K562 (cell line): ENCODE data around the gene COBLL1. TPM values are rescaled to one million over a fixed set of nuclear protein-coding genes. Genes with fewer than 3 reads are reported as not detected.

Experiments used
- ATAC-seq: fragments of 200-7000 bp; cut with Tn5 transposase; 3 replicates; pipeline ENCODE4 v1.9.1; 2020; ENCODE audit warnings: moderate library complexity
- BruUV-seq: library from RNA; stranded (reverse); fragments of 400-500 nt; replicated peaks from 2 replicates; lab custom pipeline; 2021; lab: Mats Ljungman, UMichigan
- CTCF ChIA-PET: fragments of 300-600 bp; formaldehyde crosslinking; extraction: SDS; loops from one replicate; lab custom pipeline; 2021; ENCODE audit warnings: low intra/inter-chr PET ratio; lab: Yijun Ruan, JAX
- POLR2A ChIA-PET: fragments of 300-600, 350-650 bp; sonication (Branson Sonifier 250); formaldehyde crosslinking; extraction: SDS; loops from one replicate; lab custom pipeline; 2021; ENCODE audit warnings: antibody characterized with exemption, inconsistent platforms; lab: Yijun Ruan, JAX
- DNase-seq, 4 experiments: peaks; one replicate each; pipeline versions ENCODE4 v3.0.0 to v3.0.0-alpha.2; 2011 to 2018; ENCODE audit warnings: low spot score in 3 of 4, mixed read lengths in 3 of 4; ENCODE audit errors: extremely low read depth in 1 of 4
- FAIRE-seq: peaks from 2 replicates; lab custom pipeline; 2011; peaks lifted over from hg19 to GRCh38; lab: Jason Lieb, UNC
- H2AFZ ChIP-seq: 2 replicates; pipeline ENCODE4 v1.6.0; 2011; ENCODE audit warnings: low read depth, low read length, control low read depth, inconsistent platforms
- H3K27ac ChIP-seq: fragments of 200-600 bp; 3 replicates; pipeline ENCODE4 v1.8.0; 2011; ENCODE audit warnings: low read depth, mild to moderate bottlenecking, control low read depth, inconsistent platforms, low read length, moderate library complexity, mixed read lengths; ENCODE audit errors: extremely low read depth
- H3K27me3 ChIP-seq, 2 experiments: fragments of 300-600 bp in 1 of 2; 2 replicates in 1 of 2; 3 replicates in 1 of 2; pipeline versions ENCODE4 v1.6.0 to v1.8.0; 2011; ENCODE audit warnings: inconsistent platforms in 2 of 2, low read length in 2 of 2, mild to moderate bottlenecking in 1 of 2, mixed read lengths in 1 of 2, moderate library complexity in 1 of 2; ENCODE audit not compliant: control insufficient read depth in 2 of 2, insufficient read depth in 2 of 2
- H3K36me3 ChIP-seq: fragments of 300-600 bp; 3 replicates; pipeline ENCODE4 v1.8.0; 2011; ENCODE audit warnings: mild to moderate bottlenecking, low read length, inconsistent platforms; ENCODE audit not compliant: control insufficient read depth, insufficient read depth
- H3K4me1 ChIP-seq, 2 experiments: fragments of 200-600 bp in 1 of 2; replicated peaks in 1 of 2; 2 replicates in 1 of 2; 3 replicates in 1 of 2; pipeline versions ENCODE4 v1.5.1 to v1.8.0; 2011; ENCODE audit warnings: inconsistent platforms in 2 of 2, low read length in 2 of 2, mild to moderate bottlenecking in 1 of 2, mixed read lengths in 1 of 2, moderate library complexity in 1 of 2; ENCODE audit not compliant: control insufficient read depth in 2 of 2, insufficient read depth in 2 of 2
- H3K4me2 ChIP-seq: 2 replicates; pipeline ENCODE4 v1.6.1; 2011; ENCODE audit warnings: low read length, control low read depth, inconsistent platforms, mixed read lengths; ENCODE audit not compliant: insufficient read depth
- H3K4me3 ChIP-seq: fragments of 200-600 bp; sonication (generic), shearing (Covaris generic); 2 replicates; pipeline ENCODE4 v1.5.1; 2016; ENCODE audit warnings: control low read depth, inconsistent platforms
- H3K79me2 ChIP-seq: fragments of 200-600 bp; 3 replicates; pipeline ENCODE4 v1.8.0; 2011; ENCODE audit warnings: low read length, inconsistent platforms; ENCODE audit not compliant: control insufficient read depth, insufficient read depth
- H3K9ac ChIP-seq, 2 experiments: 2 replicates each; pipeline versions ENCODE4 v1.6.0 to v1.6.1; 2011; ENCODE audit warnings: low read depth in 2 of 2, low read length in 2 of 2, control low read depth in 1 of 2, inconsistent platforms in 1 of 2, mild to moderate bottlenecking in 1 of 2, mixed read lengths in 1 of 2; ENCODE audit not compliant: insufficient read depth in 1 of 2
- H3K9me1 ChIP-seq: one replicate; pipeline ENCODE4 v1.6.0; 2011; ENCODE audit warnings: inconsistent platforms, mild to moderate bottlenecking, low read length, moderate library complexity; ENCODE audit not compliant: control insufficient read depth, insufficient read depth
- H3K9me3 ChIP-seq: replicated peaks from 2 replicates; pipeline ENCODE4 v1.5.1; 2011; ENCODE audit warnings: low read depth, low read length, inconsistent platforms; ENCODE audit not compliant: control insufficient read depth, insufficient read depth
- H4K20me1 ChIP-seq: replicated peaks from 2 replicates; pipeline ENCODE4 v1.6.1; 2011; ENCODE audit warnings: low read length, inconsistent platforms, mixed read lengths; ENCODE audit not compliant: control insufficient read depth, insufficient read depth
- CCNT2 ChIP-seq: IDR thresholded peaks from 2 replicates; pipeline ENCODE4 v1.6.1; 2011; ENCODE audit warnings: borderline replicate concordance, low read depth, mild to moderate bottlenecking, moderate library complexity, mixed read lengths, low read length; ENCODE audit not compliant: insufficient read length; ENCODE audit errors: extremely low read depth
- NBN ChIP-seq: fragments of 450-650 bp; IDR thresholded peaks from 2 replicates; pipeline ENCODE4 v1.6.1; 2016; ENCODE audit warnings: low read depth, mild to moderate bottlenecking
- SP1 ChIP-seq: sonication (generic); formaldehyde crosslinking; IDR thresholded peaks from 2 replicates; pipeline ENCODE4 v1.8.1; 2022; ENCODE audit warnings: mild to moderate bottlenecking, missing genetic modification reagents
- THAP12 ChIP-seq: fragments of 250-450 bp; sonication (Bioruptor Pico); IDR thresholded peaks from 2 replicates; pipeline ENCODE4 v1.9.0; 2021; ENCODE audit warnings: mild to moderate bottlenecking, inconsistent platforms
- ZNF165 ChIP-seq: fragments of 250-450 bp; sonication (Bioruptor Pico); IDR thresholded peaks from 2 replicates; pipeline ENCODE4 v1.4.0; 2020; ENCODE audit warnings: borderline replicate concordance
- ZNF324 ChIP-seq: fragments of 250-450 bp; sonication (Bioruptor Pico); IDR thresholded peaks from 2 replicates; pipeline ENCODE4 v1.4.0; 2020; ENCODE audit warnings: mild to moderate bottlenecking
- ZSCAN32 ChIP-seq: fragments of 450-650 bp; formaldehyde crosslinking; IDR thresholded peaks from 2 replicates; pipeline ENCODE4 v1.4.0; 2020; ENCODE audit warnings: mild to moderate bottlenecking, moderate library complexity
- WGBS: fragments of 100-300 bp; shearing (Covaris generic); methylation state at CpG from one replicate; pipeline ENCODE4 v1.1.6; 2016; ENCODE audit warnings: low coverage, mixed read lengths; ENCODE audit not compliant: insufficient coverage; ENCODE audit errors: missing lambda C conversion rate; 5-methylcytosine and 5-hydroxymethylcytosine counted together
- in situ Hi-C: fragments of 300-500 bp; cut with MboI; formaldehyde crosslinking; loops from 4 replicates; pipeline ENCODE4 v1.15.0; 2018; ENCODE audit warnings: inconsistent platforms, mixed read lengths
- intact Hi-C: fragments of 100-400 bp; cut with micrococcal nuclease; formaldehyde crosslinking; loops from 2 replicates; pipeline ENCODE4 v1.14.2; 2022
- polyA plus RNA-seq, 8 experiments: library from polyadenylated mRNA; depleted of rRNA in 4 of 8; stranded (reverse) in 5 of 8; unstranded in 3 of 8; fragments of >200 nt; fragmentation: Nextera tagmentation in 2 of 8; fragmentation: Illumina TruSeq in 1 of 8; extraction: Ambion mirVana in 2 of 8; extraction: Trizol in 1 of 8; gene quantifications; 2 replicates each; pipeline versions ENCODE4 v1.2.1 to v1.2.3, GENCODE V29; 2011 to 2014; ENCODE audit warnings: inconsistent platforms in 1 of 8, missing spikeins in 1 of 8
- total RNA-seq, 7 experiments: library from RNA; depleted of rRNA in 6 of 7; stranded (reverse); fragments of >200 nt in 6 of 7; fragmentation: Illumina TruSeq in 2 of 7; extraction: Trizol in 2 of 7; gene quantifications; 2 replicates each; pipeline versions ENCODE4 v1.2.1 to v1.2.3, GENCODE V29; 2011 to 2021; ENCODE audit warnings: low replicate concordance in 1 of 7
- TF ChIP-seq, protein P1 (sequence below), 2 experiments: IDR thresholded peaks; 2 replicates each; pipeline ENCODE4 v1.6.1; 2012; ENCODE audit warnings: improper control_type of control experiment in 2 of 2, low read depth in 2 of 2, low read length in 2 of 2, borderline replicate concordance in 1 of 2
- TF ChIP-seq, protein P2 (sequence below): fragments of 450-650 bp; IDR thresholded peaks from 2 replicates; pipeline ENCODE4 v1.6.1; 2016; ENCODE audit warnings: low read depth

The COBLL1 gene
- total and polyA plus RNA-seq, 9 of the 15 experiments (the other 6 are each of a cell fraction or from before 2014, with no cell fraction given): 0.07 to 1.6 (median 0.71) TPM

GRCh38 chr2:164847291-164847690 lies 5.7 kb upstream of the COBLL1 start:
- no peak overlapping the region for H2AFZ ChIP-seq
- H3K27ac ChIP-seq: no peak overlapping the region
- H3K4me1 ChIP-seq: no peaks in the 10 kb centered on the region
- no peak overlapping the region for H3K4me3 ChIP-seq
- intact Hi-C loops (no loop called here), in situ Hi-C loops (no loop called here)
- ATAC-seq: no peak
- no peak overlapping the region for H3K4me2 ChIP-seq
- no peaks in the 10 kb centered on the region for H3K9me1 ChIP-seq
- under 1% methylated on average over 4 of the region's 4 CpGs for WGBS
- BruUV-seq: no TSS peak
- no peaks in the 10 kb centered on the region for H3K27me3 ChIP-seq
- TF ChIP-seq ZNF165 (CRISPR knock-in tag): no peak
- no peak for TF ChIP-seq SP1 (CRISPR knock-in tag)
- TF ChIP-seq, protein P1, sequence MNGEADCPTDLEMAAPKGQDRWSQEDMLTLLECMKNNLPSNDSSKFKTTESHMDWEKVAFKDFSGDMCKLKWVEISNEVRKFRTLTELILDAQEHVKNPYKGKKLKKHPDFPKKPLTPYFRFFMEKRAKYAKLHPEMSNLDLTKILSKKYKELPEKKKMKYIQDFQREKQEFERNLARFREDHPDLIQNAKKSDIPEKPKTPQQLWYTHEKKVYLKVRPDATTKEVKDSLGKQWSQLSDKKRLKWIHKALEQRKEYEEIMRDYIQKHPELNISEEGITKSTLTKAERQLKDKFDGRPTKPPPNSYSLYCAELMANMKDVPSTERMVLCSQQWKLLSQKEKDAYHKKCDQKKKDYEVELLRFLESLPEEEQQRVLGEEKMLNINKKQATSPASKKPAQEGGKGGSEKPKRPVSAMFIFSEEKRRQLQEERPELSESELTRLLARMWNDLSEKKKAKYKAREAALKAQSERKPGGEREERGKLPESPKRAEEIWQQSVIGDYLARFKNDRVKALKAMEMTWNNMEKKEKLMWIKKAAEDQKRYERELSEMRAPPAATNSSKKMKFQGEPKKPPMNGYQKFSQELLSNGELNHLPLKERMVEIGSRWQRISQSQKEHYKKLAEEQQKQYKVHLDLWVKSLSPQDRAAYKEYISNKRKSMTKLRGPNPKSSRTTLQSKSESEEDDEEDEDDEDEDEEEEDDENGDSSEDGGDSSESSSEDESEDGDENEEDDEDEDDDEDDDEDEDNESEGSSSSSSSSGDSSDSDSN (IDR thresholded peaks at IDR 0.05; ENCODE audit: borderline replicate concordance in 1 of 2, low read depth in 2 of 2, low read length in 2 of 2): no peak
- no peak for TF ChIP-seq ZNF324 (CRISPR knock-in tag)
- TF ChIP-seq, protein P2, sequence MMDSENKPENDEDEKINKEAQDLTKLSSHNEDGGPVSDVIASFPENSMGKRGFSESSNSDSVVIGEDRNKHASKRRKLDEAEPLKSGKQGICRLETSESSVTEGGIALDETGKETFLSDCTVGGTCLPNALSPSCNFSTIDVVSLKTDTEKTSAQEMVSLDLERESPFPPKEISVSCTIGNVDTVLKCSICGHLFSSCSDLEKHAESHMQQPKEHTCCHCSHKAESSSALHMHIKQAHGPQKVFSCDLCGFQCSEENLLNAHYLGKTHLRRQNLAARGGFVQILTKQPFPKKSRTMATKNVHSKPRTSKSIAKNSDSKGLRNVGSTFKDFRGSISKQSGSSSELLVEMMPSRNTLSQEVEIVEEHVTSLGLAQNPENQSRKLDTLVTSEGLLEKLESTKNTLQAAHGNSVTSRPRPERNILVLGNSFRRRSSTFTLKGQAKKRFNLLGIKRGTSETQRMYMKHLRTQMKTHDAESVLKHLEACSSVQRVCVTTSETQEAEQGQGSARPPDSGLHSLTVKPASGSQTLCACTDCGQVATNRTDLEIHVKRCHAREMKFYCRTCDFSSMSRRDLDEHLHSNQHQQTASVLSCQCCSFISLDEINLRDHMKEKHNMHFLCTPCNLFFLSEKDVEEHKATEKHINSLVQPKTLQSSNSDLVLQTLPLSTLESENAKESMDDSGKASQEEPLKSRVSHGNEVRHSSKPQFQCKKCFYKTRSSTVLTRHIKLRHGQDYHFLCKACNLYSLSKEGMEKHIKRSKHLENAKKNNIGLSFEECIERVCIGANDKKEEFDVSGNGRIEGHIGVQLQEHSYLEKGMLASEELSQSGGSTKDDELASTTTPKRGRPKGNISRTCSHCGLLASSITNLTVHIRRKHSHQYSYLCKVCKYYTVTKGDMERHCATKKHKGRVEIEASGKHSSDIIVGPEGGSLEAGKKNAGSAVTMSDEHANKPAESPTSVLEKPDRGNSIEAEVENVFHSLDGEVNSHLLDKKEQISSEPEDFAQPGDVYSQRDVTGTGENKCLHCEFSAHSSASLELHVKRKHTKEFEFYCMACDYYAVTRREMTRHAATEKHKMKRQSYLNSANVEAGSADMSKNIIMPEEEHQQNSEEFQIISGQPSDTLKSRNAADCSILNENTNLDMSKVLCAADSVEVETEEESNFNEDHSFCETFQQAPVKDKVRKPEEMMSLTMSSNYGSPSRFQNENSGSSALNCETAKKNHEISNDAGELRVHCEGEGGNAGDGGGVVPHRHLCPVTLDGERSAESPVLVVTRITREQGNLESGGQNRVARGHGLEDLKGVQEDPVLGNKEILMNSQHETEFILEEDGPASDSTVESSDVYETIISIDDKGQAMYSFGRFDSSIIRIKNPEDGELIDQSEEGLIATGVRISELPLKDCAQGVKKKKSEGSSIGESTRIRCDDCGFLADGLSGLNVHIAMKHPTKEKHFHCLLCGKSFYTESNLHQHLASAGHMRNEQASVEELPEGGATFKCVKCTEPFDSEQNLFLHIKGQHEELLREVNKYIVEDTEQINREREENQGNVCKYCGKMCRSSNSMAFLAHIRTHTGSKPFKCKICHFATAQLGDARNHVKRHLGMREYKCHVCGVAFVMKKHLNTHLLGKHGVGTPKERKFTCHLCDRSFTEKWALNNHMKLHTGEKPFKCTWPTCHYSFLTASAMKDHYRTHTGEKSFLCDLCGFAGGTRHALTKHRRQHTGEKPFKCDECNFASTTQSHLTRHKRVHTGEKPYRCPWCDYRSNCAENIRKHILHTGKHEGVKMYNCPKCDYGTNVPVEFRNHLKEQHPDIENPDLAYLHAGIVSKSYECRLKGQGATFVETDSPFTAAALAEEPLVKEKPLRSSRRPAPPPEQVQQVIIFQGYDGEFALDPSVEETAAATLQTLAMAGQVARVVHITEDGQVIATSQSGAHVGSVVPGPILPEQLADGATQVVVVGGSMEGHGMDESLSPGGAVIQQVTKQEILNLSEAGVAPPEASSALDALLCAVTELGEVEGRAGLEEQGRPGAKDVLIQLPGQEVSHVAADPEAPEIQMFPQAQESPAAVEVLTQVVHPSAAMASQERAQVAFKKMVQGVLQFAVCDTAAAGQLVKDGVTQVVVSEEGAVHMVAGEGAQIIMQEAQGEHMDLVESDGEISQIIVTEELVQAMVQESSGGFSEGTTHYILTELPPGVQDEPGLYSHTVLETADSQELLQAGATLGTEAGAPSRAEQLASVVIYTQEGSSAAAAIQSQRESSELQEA: no peak
- no peak for TF ChIP-seq THAP12 (CRISPR knock-in tag)
- TF ChIP-seq CCNT2: no peak
- TF ChIP-seq NBN: no peak
- no peak for TF ChIP-seq ZSCAN32 (CRISPR knock-in tag)
- no peak overlapping the region for H3K9ac ChIP-seq
- CTCF ChIA-PET: no interaction called here
- DNase-seq: no peak
- H4K20me1 ChIP-seq: no peaks in the 10 kb centered on the region
- no peaks in the 10 kb centered on the region for H3K79me2 ChIP-seq
- POLR2A ChIA-PET: no interaction called here
- no peaks in the 10 kb centered on the region for H3K9me3 ChIP-seq
- no peak for FAIRE-seq
- no peaks in the 10 kb centered on the region for H3K36me3 ChIP-seq
